GM23338 (cell line): ENCODE measurements around the gene GRK3. TPM values are rescaled to one million over a fixed set of nuclear protein-coding genes. Genes with fewer than 3 reads are reported as not detected.

Experiments used
- ATAC-seq: fragments of 200-7000 bp; cut with Tn5 transposase; 3 replicates; pipeline ENCODE4 v1.9.1; 2020
- DNase-seq: peaks from one replicate; pipeline ENCODE4 v3.0.0-alpha.2; 2015; ENCODE audit warnings: low spot score
- H2AFZ ChIP-seq: fragments of 200-600 bp; sonication (generic); 2 replicates; pipeline ENCODE4 v1.8.0; 2016; ENCODE audit warnings: antibody characterized with exemption, mild to moderate bottlenecking, moderate library complexity
- H3F3A ChIP-seq: fragments of 200-600 bp; sonication (generic); replicated peaks from 2 replicates; pipeline ENCODE4 v1.8.0; 2017; ENCODE audit warnings: antibody characterized with exemption, mixed run types, low read depth
- H3K27ac ChIP-seq: fragments of 200-600 bp; sonication (generic); 2 replicates; pipeline ENCODE4 v1.6.1; 2016; ENCODE audit warnings: low read depth
- H3K27me3 ChIP-seq: fragments of 200-600 bp; sonication (generic); 2 replicates; pipeline ENCODE4 v1.8.0; 2016; ENCODE audit warnings: mild to moderate bottlenecking, mixed run types, moderate library complexity; ENCODE audit not compliant: insufficient read depth
- H3K36me3 ChIP-seq: fragments of 200-600 bp; sonication (generic); 2 replicates; pipeline ENCODE4 v1.8.0; 2016; ENCODE audit warnings: mild to moderate bottlenecking; ENCODE audit not compliant: insufficient read depth
- H3K4me1 ChIP-seq: fragments of 200-600 bp; sonication (generic); 2 replicates; pipeline ENCODE4 v1.8.0; 2016; ENCODE audit warnings: mild to moderate bottlenecking, moderate library complexity; ENCODE audit not compliant: insufficient read depth
- H3K4me2 ChIP-seq: fragments of 200-600 bp; sonication (generic); 2 replicates; pipeline ENCODE4 v1.7.1; 2017; ENCODE audit warnings: mixed run types
- H3K4me3 ChIP-seq: fragments of 200-600 bp; sonication (generic); 2 replicates; pipeline ENCODE4 v1.6.1; 2016; ENCODE audit warnings: mixed run types
- H3K79me2 ChIP-seq: fragments of 200-600 bp; sonication (generic); replicated peaks from 2 replicates; pipeline ENCODE4 v1.8.0; 2017; ENCODE audit warnings: mild to moderate bottlenecking; ENCODE audit not compliant: insufficient read depth
- H3K9me2 ChIP-seq: fragments of 200-600 bp; sonication (generic); 2 replicates; pipeline ENCODE4 v1.8.0; 2017; ENCODE audit not compliant: insufficient read depth
- H4K20me1 ChIP-seq: fragments of 200-600 bp; sonication (generic); replicated peaks from 2 replicates; pipeline ENCODE4 v1.8.0; 2017; ENCODE audit warnings: mild to moderate bottlenecking; ENCODE audit not compliant: insufficient read depth
- H3K27ac Mint-ChIP-seq: 2 replicates; pipeline ENCODE4 v1.8.0; 2020; ENCODE audit warnings: inconsistent platforms, mild to moderate bottlenecking, moderate library complexity, mixed read lengths
- H3K27me3 Mint-ChIP-seq: 3 replicates; pipeline ENCODE4 v1.8.0; 2022; ENCODE audit warnings: low read depth, mild to moderate bottlenecking, moderate library complexity, mixed read lengths, inconsistent platforms; ENCODE audit not compliant: insufficient read depth, poor library complexity
- H3K36me3 Mint-ChIP-seq: 3 replicates; pipeline ENCODE4 v1.8.0; 2021; ENCODE audit warnings: low read depth, mild to moderate bottlenecking, inconsistent platforms, moderate library complexity, mixed read lengths
- H3K4me1 Mint-ChIP-seq: 3 replicates; pipeline ENCODE4 v1.8.0; 2020; ENCODE audit warnings: mild to moderate bottlenecking, inconsistent platforms, mixed read lengths
- H3K4me3 Mint-ChIP-seq: 3 replicates; pipeline ENCODE4 v1.8.0; 2021; ENCODE audit warnings: moderate library complexity, mild to moderate bottlenecking, inconsistent platforms, mixed read lengths
- H3K9me3 Mint-ChIP-seq: 3 replicates; pipeline ENCODE4 v1.8.0; 2020; ENCODE audit warnings: moderate library complexity, mild to moderate bottlenecking, inconsistent platforms, mixed read lengths
- CREB1 ChIP-seq: fragments of 250-450 bp; sonication (Bioruptor Pico); IDR thresholded peaks from 2 replicates; pipeline ENCODE4 v1.5.0; 2020; ENCODE audit warnings: low read depth, mild to moderate bottlenecking, moderate library complexity
- EZH2 ChIP-seq: fragments of 200-600 bp; sonication (generic); IDR thresholded peaks from one replicate; pipeline ENCODE4 v1.8.0; 2017; ENCODE audit warnings: antibody characterized with exemption, mild to moderate bottlenecking, low read depth; ENCODE audit not compliant: unreplicated experiment
- NANOG ChIP-seq: IDR thresholded peaks from 2 replicates; pipeline ENCODE4 v1.6.1; 2016; ENCODE audit warnings: antibody characterized with exemption, borderline replicate concordance
- POLR2AphosphoS5 ChIP-seq: IDR thresholded peaks from 2 replicates; pipeline ENCODE4 v1.6.1; 2016; ENCODE audit warnings: antibody characterized with exemption, low read depth
- STAT1 ChIP-seq: IDR thresholded peaks from one replicate; pipeline ENCODE4 v1.6.1; 2016; ENCODE audit warnings: antibody characterized with exemption; ENCODE audit not compliant: unreplicated experiment
- ZNF114 ChIP-seq: fragments of 250-450 bp; sonication (Bioruptor Pico); IDR thresholded peaks from 2 replicates; pipeline ENCODE4 v1.5.0; 2020; ENCODE audit warnings: mild to moderate bottlenecking, moderate library complexity
- polyA plus RNA-seq: library from polyadenylated mRNA; unstranded; fragments of >200 nt; fragmentation: Nextera tagmentation; extraction: Ambion mirVana; gene quantifications from 2 replicates; pipeline ENCODE4 v1.2.1, GENCODE V29; 2016
- total RNA-seq: library from RNA; depleted of rRNA; stranded (reverse); fragments of >200 nt; shearing (Covaris generic); gene quantifications from 2 replicates; pipeline ENCODE4 v1.2.3, GENCODE V29; 2014
- TF ChIP-seq, protein P1 (sequence below): fragments of 250-450 bp; sonication (Bioruptor Pico); IDR thresholded peaks from 2 replicates; pipeline ENCODE4 v1.5.0; 2020; ENCODE audit warnings: mild to moderate bottlenecking, moderate library complexity
- TF ChIP-seq, protein P2 (sequence below): IDR thresholded peaks from 2 replicates; pipeline ENCODE4 v1.6.1; 2016; ENCODE audit warnings: antibody characterized with exemption

GRK3 gene
- total and polyA plus RNA-seq, 2 experiments from 2014 or later, result 6.0 to 25.3 TPM

DNA sequence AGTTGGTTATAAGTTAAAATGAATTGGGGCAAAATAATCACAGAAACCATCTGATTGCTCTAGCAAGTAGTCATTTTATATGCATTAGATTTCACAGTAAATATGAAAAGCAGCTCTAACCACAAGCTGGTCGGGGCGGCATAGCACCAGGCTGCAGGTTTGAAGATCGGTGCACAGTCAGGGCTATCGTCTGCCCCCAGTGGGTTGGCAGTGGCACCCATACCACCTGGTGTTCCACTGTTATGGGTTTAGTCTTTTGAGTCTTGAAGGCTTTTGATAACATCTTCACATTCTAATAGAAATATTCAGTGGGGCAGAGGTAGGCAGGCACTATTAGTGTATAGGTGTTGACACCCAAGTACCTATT is 62.1 kb downstream of the GRK3 start (continued):
- TF ChIP-seq, protein P1, sequence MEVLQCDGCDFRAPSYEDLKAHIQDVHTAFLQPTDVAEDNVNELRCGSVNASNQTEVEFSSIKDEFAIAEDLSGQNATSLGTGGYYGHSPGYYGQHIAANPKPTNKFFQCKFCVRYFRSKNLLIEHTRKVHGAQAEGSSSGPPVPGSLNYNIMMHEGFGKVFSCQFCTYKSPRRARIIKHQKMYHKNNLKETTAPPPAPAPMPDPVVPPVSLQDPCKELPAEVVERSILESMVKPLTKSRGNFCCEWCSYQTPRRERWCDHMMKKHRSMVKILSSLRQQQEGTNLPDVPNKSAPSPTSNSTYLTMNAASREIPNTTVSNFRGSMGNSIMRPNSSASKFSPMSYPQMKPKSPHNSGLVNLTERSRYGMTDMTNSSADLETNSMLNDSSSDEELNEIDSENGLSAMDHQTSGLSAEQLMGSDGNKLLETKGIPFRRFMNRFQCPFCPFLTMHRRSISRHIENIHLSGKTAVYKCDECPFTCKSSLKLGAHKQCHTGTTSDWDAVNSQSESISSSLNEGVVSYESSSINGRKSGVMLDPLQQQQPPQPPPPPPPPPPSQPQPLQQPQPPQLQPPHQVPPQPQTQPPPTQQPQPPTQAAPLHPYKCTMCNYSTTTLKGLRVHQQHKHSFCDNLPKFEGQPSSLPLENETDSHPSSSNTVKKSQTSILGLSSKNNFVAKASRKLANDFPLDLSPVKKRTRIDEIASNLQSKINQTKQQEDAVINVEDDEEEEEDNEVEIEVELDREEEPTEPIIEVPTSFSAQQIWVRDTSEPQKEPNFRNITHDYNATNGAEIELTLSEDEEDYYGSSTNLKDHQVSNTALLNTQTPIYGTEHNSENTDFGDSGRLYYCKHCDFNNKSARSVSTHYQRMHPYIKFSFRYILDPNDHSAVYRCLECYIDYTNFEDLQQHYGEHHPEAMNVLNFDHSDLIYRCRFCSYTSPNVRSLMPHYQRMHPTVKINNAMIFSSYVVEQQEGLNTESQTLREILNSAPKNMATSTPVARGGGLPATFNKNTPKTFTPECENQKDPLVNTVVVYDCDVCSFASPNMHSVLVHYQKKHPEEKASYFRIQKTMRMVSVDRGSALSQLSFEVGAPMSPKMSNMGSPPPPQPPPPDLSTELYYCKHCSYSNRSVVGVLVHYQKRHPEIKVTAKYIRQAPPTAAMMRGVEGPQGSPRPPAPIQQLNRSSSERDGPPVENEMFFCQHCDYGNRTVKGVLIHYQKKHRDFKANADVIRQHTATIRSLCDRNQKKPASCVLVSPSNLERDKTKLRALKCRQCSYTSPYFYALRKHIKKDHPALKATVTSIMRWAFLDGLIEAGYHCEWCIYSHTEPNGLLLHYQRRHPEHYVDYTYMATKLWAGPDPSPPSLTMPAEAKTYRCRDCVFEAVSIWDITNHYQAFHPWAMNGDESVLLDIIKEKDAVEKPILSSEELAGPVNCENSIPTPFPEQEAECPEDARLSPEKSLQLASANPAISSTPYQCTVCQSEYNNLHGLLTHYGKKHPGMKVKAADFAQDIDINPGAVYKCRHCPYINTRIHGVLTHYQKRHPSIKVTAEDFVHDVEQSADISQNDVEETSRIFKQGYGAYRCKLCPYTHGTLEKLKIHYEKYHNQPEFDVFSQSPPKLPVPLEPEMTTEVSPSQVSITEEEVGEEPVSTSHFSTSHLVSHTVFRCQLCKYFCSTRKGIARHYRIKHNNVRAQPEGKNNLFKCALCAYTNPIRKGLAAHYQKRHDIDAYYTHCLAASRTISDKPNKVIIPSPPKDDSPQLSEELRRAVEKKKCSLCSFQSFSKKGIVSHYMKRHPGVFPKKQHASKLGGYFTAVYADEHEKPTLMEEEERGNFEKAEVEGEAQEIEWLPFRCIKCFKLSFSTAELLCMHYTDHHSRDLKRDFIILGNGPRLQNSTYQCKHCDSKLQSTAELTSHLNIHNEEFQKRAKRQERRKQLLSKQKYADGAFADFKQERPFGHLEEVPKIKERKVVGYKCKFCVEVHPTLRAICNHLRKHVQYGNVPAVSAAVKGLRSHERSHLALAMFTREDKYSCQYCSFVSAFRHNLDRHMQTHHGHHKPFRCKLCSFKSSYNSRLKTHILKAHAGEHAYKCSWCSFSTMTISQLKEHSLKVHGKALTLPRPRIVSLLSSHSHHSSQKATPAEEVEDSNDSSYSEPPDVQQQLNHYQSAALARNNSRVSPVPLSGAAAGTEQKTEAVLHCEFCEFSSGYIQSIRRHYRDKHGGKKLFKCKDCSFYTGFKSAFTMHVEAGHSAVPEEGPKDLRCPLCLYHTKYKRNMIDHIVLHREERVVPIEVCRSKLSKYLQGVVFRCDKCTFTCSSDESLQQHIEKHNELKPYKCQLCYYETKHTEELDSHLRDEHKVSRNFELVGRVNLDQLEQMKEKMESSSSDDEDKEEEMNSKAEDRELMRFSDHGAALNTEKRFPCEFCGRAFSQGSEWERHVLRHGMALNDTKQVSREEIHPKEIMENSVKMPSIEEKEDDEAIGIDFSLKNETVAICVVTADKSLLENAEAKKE (CRISPR knock-in tag), result no peak

DNA sequence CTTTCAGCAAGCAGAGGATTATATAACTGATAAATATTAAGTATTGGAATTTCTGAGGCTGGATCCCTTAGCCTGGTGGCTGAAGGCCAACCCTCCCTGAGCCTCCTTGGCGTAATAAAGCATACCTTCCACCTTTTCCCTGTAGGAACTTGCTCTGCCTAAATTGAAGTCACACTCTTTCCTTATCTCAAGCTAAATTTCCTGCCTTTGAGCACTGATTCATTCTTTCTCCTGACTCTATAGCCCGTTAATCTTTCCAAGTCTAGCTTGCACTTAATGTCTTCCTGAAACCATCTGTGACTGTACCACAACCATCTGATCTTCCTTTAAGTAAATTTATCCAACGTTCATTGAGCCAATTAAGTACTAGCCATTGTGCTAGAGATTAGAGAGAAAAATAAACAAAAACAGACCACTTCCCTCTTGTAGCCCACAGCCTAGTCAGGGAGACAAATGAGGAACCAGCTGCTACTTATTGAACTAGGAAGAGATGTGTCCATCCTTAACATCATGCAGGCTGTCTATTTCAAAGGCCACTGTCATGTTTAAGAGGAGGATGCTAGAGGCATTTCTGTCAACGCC is 62.9 kb downstream of the GRK3 start:
- H3K36me3 ChIP-seq, result no peaks in the 10 kb centered on the region
- Mint-ChIP-seq H3K4me3 (no peak overlapping the region), H3K9me3 (no peaks in the 10 kb centered on the region; the same call in 2 of the 3 replicates), H3K27ac (no peak overlapping the region), H3K4me1 (peaks cover 29% of the 10 kb centered on the region), H3K36me3 (peaks cover 2% of the 10 kb centered on the region; the same call in 1 of the 3 replicates), H3K27me3 (no peaks in the 10 kb centered on the region)
- H3K4me1 ChIP-seq, result peaks cover 19% of the 10 kb centered on the region; the same call in 1 of the 2 replicates
- H3K79me2 ChIP-seq, result peaks cover 27% of the 10 kb centered on the region
- no peak for ATAC-seq
- H3K4me3 ChIP-seq, result no peak overlapping the region
- no peak overlapping the region for H3K4me2 ChIP-seq
- DNase-seq, result no peak
- H3K27ac ChIP-seq, result no peak overlapping the region
- H3K27me3 ChIP-seq, result no peaks in the 10 kb centered on the region
- no peaks in the 10 kb centered on the region for H3F3A ChIP-seq
- no peak overlapping the region for H2AFZ ChIP-seq
- H3K9me2 ChIP-seq, result no peaks in the 10 kb centered on the region
- peaks cover 16% of the 10 kb centered on the region for H4K20me1 ChIP-seq
- TF ChIP-seq STAT1 (no peak), NANOG (no peak), EZH2 (no peak), POLR2AphosphoS5 (no peak), ZNF114 (CRISPR knock-in tag) (no peak), CREB1 (no peak)
- TF ChIP-seq, protein P1 (CRISPR knock-in tag), result no peak
- TF ChIP-seq, protein P2, sequence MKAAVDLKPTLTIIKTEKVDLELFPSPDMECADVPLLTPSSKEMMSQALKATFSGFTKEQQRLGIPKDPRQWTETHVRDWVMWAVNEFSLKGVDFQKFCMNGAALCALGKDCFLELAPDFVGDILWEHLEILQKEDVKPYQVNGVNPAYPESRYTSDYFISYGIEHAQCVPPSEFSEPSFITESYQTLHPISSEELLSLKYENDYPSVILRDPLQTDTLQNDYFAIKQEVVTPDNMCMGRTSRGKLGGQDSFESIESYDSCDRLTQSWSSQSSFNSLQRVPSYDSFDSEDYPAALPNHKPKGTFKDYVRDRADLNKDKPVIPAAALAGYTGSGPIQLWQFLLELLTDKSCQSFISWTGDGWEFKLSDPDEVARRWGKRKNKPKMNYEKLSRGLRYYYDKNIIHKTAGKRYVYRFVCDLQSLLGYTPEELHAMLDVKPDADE, result no peak
